ENCODE results near the gene TYRP1.
A peak's percentile ranks its signal among the peaks of the same experiment; 100 is the strongest.

Gene TYRP1

GRCh38 chr9:12652973-12653372, 40.2 kb upstream of the TYRP1 start:
- Histone ChIP-seq H3K4me1 (ENCODE audit: control insufficient read depth in 2 of 2, insufficient read depth in 1 of 2, low read depth in 1 of 2, low read length in 2 of 2) (no peaks in the 10 kb centered on the region), H3K14ac (ENCODE audit: low read length) (no peak overlapping the region)

DNA sequence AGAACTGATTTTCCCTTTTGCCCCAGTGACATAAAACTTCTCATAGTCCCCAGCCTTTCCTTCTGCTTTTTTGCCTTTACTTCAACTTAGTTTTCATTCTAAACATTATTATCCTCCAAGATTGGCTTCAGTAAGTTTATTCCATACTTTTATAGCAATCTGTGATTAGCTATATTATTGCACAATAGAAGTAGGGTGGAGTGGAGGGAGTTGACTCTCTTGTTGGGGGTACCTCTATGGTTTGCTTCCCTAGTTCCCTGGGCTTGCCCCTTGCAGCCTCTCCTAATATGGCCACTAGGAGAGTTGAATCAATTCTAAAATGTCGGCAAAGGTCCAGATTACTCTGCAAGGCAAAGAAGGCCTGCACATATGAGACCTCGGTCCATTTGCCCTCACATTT, 36.4 kb upstream of the TYRP1 start:
- Histone ChIP-seq H3K9me3 (replicated peaks in 1 of 2; ENCODE audit: control insufficient read depth in 2 of 2, insufficient read depth in 1 of 2, low read depth in 1 of 2, low read length in 2 of 2) (peaks cover 0 to 4% of the 10 kb centered on the region in 2 donors), H4K8ac (ENCODE audit: low read depth, low read length) (no peak overlapping the region), H2BK5ac (ENCODE audit: low read length) (no peak overlapping the region), H3K4ac (ENCODE audit: low read length) (no peak overlapping the region), H2AFZ (ENCODE audit: low read length) (no peak overlapping the region), H3K4me2 (ENCODE audit: insufficient read depth, low read length, poor library complexity, severe bottlenecking) (no peak overlapping the region), H3K23ac (ENCODE audit: low read depth, low read length, poor library complexity) (no peak overlapping the region), H2BK15ac (ENCODE audit: low read length) (no peak overlapping the region), H3K14ac (ENCODE audit: low read length) (no peak overlapping the region), H3K18ac (ENCODE audit: low read length) (no peak overlapping the region), H3K27ac (replicated peaks; ENCODE audit: low read length) (no peak overlapping the region), H3K27me3 (ENCODE audit: control insufficient read depth in 3 of 3, insufficient read depth in 3 of 3, low read depth in 1 of 3, low read length in 3 of 3) (peaks cover 0 to 5% (median 0%) of the 10 kb centered on the region in 3 experiments), H2BK120ac (ENCODE audit: low read depth, low read length) (no peak overlapping the region), H3K79me1 (ENCODE audit: low read depth, low read length) (no peaks in the 10 kb centered on the region), H3K4me3 (ENCODE audit: low read length in 2 of 2) (no peak overlapping the region), H3K9ac (ENCODE audit: low read depth, low read length, poor library complexity) (no peak overlapping the region), H4K91ac (ENCODE audit: low read depth, low read length, poor library complexity) (no peak overlapping the region), H2AK5ac (ENCODE audit: low read depth, low read length) (no peak overlapping the region), H3K4me1 (ENCODE audit: control insufficient read depth in 2 of 2, insufficient read depth in 1 of 2, low read depth in 1 of 2, low read length in 2 of 2) (no peaks in the 10 kb centered on the region), H2BK12ac (ENCODE audit: low read length) (no peak overlapping the region), H3K36me3 (replicated peaks in 1 of 2; ENCODE audit: control insufficient read depth in 2 of 2, insufficient read depth in 2 of 2, low read length in 2 of 2) (no peaks in the 10 kb centered on the region)
- no CpG with 5 or more reads among the region's 2 CpGs for WGBS, 2 donors (ENCODE audit: extremely low coverage in 2 of 2, insufficient read length in 2 of 2, insufficient replicate concordance in 1 of 2)
- DNase-seq (ENCODE audit: low spot score), result no peak

More at GRCh38 chr9:12652973-12653372, 40.2 kb upstream of the TYRP1 start:
- Histone ChIP-seq H3K23ac (ENCODE audit: low read depth, low read length, poor library complexity) (no peak overlapping the region), H2AFZ (ENCODE audit: low read length) (no peak overlapping the region), H3K79me1 (ENCODE audit: low read depth, low read length) (no peaks in the 10 kb centered on the region), H3K9ac (ENCODE audit: low read depth, low read length, poor library complexity) (no peak overlapping the region), H3K4me3 (ENCODE audit: low read length in 2 of 2) (no peak overlapping the region), H3K27ac (replicated peaks; ENCODE audit: low read length) (no peak overlapping the region), H4K91ac (ENCODE audit: low read depth, low read length, poor library complexity) (no peak overlapping the region), H3K27me3 (ENCODE audit: control insufficient read depth in 3 of 3, insufficient read depth in 3 of 3, low read depth in 1 of 3, low read length in 3 of 3) (peaks cover 0 to 12% (median 2%) of the 10 kb centered on the region in 3 experiments), H3K36me3 (replicated peaks in 1 of 2; ENCODE audit: control insufficient read depth in 2 of 2, insufficient read depth in 2 of 2, low read length in 2 of 2) (no peaks in the 10 kb centered on the region), H3K18ac (ENCODE audit: low read length) (no peak overlapping the region), H2BK12ac (ENCODE audit: low read length) (no peak overlapping the region), H2BK5ac (ENCODE audit: low read length) (no peak overlapping the region), H3K4ac (ENCODE audit: low read length) (no peak overlapping the region), H3K4me2 (ENCODE audit: insufficient read depth, low read length, poor library complexity, severe bottlenecking) (no peak overlapping the region), H2BK120ac (ENCODE audit: low read depth, low read length) (no peak overlapping the region), H2BK15ac (ENCODE audit: low read length) (no peak overlapping the region), H3K9me3 (replicated peaks in 1 of 2; ENCODE audit: control insufficient read depth in 2 of 2, insufficient read depth in 1 of 2, low read depth in 1 of 2, low read length in 2 of 2) (peaks cover 0 to under 1% of the 10 kb centered on the region in 2 donors), H4K8ac (ENCODE audit: low read depth, low read length) (no peak overlapping the region), H2AK5ac (ENCODE audit: low read depth, low read length) (no peak overlapping the region)
- DNase-seq (ENCODE audit: low spot score), result no peak
- no CpG with 5 or more reads among the region's 2 CpGs for WGBS, 2 donors (ENCODE audit: extremely low coverage in 2 of 2, insufficient read length in 2 of 2, insufficient replicate concordance in 1 of 2)

GRCh38 chr9:12657233-12657632, 36.0 kb upstream of the TYRP1 start:
- Histone ChIP-seq H2AFZ (ENCODE audit: low read length) (no peak overlapping the region), H3K27ac (replicated peaks; ENCODE audit: low read length) (no peak overlapping the region), H4K91ac (ENCODE audit: low read depth, low read length, poor library complexity) (no peak overlapping the region), H4K8ac (ENCODE audit: low read depth, low read length) (no peak overlapping the region), H3K79me1 (ENCODE audit: low read depth, low read length) (no peaks in the 10 kb centered on the region), H3K14ac (ENCODE audit: low read length) (no peak overlapping the region), H3K4ac (ENCODE audit: low read length) (no peak overlapping the region), H2BK15ac (ENCODE audit: low read length) (no peak overlapping the region), H3K36me3 (replicated peaks in 1 of 2; ENCODE audit: control insufficient read depth in 2 of 2, insufficient read depth in 2 of 2, low read length in 2 of 2) (no peaks in the 10 kb centered on the region), H3K18ac (ENCODE audit: low read length) (no peak overlapping the region), H2BK5ac (ENCODE audit: low read length) (no peak overlapping the region), H3K4me3 (ENCODE audit: low read length in 2 of 2) (no peak overlapping the region), H3K4me1 (ENCODE audit: control insufficient read depth in 2 of 2, insufficient read depth in 1 of 2, low read depth in 1 of 2, low read length in 2 of 2) (no peaks in the 10 kb centered on the region), H3K27me3 (ENCODE audit: control insufficient read depth in 3 of 3, insufficient read depth in 3 of 3, low read depth in 1 of 3, low read length in 3 of 3) (peaks cover 0 to 5% (median 0%) of the 10 kb centered on the region in 3 experiments), H2BK120ac (ENCODE audit: low read depth, low read length) (no peak overlapping the region), H2AK5ac (ENCODE audit: low read depth, low read length) (no peak overlapping the region), H2BK12ac (ENCODE audit: low read length) (no peak overlapping the region), H3K9me3 (replicated peaks in 1 of 2; ENCODE audit: control insufficient read depth in 2 of 2, insufficient read depth in 1 of 2, low read depth in 1 of 2, low read length in 2 of 2) (peaks cover 0 to 4% of the 10 kb centered on the region in 2 donors), H3K23ac (ENCODE audit: low read depth, low read length, poor library complexity) (no peak overlapping the region), H3K9ac (ENCODE audit: low read depth, low read length, poor library complexity) (no peak overlapping the region), H3K4me2 (ENCODE audit: insufficient read depth, low read length, poor library complexity, severe bottlenecking) (no peak overlapping the region)
- no peak for DNase-seq (ENCODE audit: low spot score)
- WGBS, 2 donors (ENCODE audit: extremely low coverage in 2 of 2, insufficient read length in 2 of 2, insufficient replicate concordance in 1 of 2), result no CpG with 5 or more reads among the region's 2 CpGs

GRCh38 chr9:12657998-12658397, 35.2 kb upstream of the TYRP1 start:
- Histone ChIP-seq H4K91ac (ENCODE audit: low read depth, low read length, poor library complexity) (no peak overlapping the region), H2BK120ac (ENCODE audit: low read depth, low read length) (no peak overlapping the region), H2AFZ (ENCODE audit: low read length) (peak overlapping the region; percentile 1), H3K4me2 (ENCODE audit: insufficient read depth, low read length, poor library complexity, severe bottlenecking) (no peak overlapping the region), H3K4ac (ENCODE audit: low read length) (no peak overlapping the region), H3K79me1 (ENCODE audit: low read depth, low read length) (no peaks in the 10 kb centered on the region), H2BK12ac (ENCODE audit: low read length) (no peak overlapping the region), H3K4me3 (ENCODE audit: low read length in 2 of 2) (no peak overlapping the region), H3K14ac (ENCODE audit: low read length) (no peak overlapping the region), H4K8ac (ENCODE audit: low read depth, low read length) (no peak overlapping the region), H2BK5ac (ENCODE audit: low read length) (no peak overlapping the region), H3K27ac (replicated peaks; ENCODE audit: low read length) (no peak overlapping the region), H3K23ac (ENCODE audit: low read depth, low read length, poor library complexity) (no peak overlapping the region), H3K9me3 (replicated peaks in 1 of 2; ENCODE audit: control insufficient read depth in 2 of 2, insufficient read depth in 1 of 2, low read depth in 1 of 2, low read length in 2 of 2) (peaks cover 0 to 4% of the 10 kb centered on the region in 2 donors), H3K27me3 (ENCODE audit: control insufficient read depth in 3 of 3, insufficient read depth in 3 of 3, low read depth in 1 of 3, low read length in 3 of 3) (peaks cover 0 to 5% (median 0%) of the 10 kb centered on the region in 3 experiments), H3K9ac (ENCODE audit: low read depth, low read length, poor library complexity) (no peak overlapping the region), H3K36me3 (replicated peaks in 1 of 2; ENCODE audit: control insufficient read depth in 2 of 2, insufficient read depth in 2 of 2, low read length in 2 of 2) (no peaks in the 10 kb centered on the region), H2BK15ac (ENCODE audit: low read length) (no peak overlapping the region), H3K4me1 (ENCODE audit: control insufficient read depth in 2 of 2, insufficient read depth in 1 of 2, low read depth in 1 of 2, low read length in 2 of 2) (no peaks in the 10 kb centered on the region), H3K18ac (ENCODE audit: low read length) (no peak overlapping the region), H2AK5ac (ENCODE audit: low read depth, low read length) (no peak overlapping the region)
- no CpG with 5 or more reads among the region's 4 CpGs for WGBS, 2 donors (ENCODE audit: extremely low coverage in 2 of 2, insufficient read length in 2 of 2, insufficient replicate concordance in 1 of 2)
- DNase-seq (ENCODE audit: low spot score), result no peak
